Natural killer cell (primary cell): ENCODE measurements around the gene PNLIPRP2. TPM values are rescaled to one million over a fixed set of nuclear protein-coding genes. Genes with fewer than 3 reads are reported as not detected.

Experiments used
- ATAC-seq, 3 donors: fragments of 150-1000 bp in 2 of 3; fragments of 200-7000 bp in 1 of 3; cut with Tn5 transposase; 1 replicate in 1 of 3; 2 replicates in 2 of 3; pipeline ENCODE4 v1.10.0; 2021; ENCODE audit warnings: mild to moderate bottlenecking in 2 of 3, moderate library complexity in 2 of 3
- DNase-seq, 2 donors: peaks; one replicate each; pipeline versions ENCODE4 v3.0.0 to v3.0.0-alpha.2; 2013 to 2021; ENCODE audit warnings: mixed read lengths in 1 of 2
- H3K27ac ChIP-seq: one replicate; pipeline ENCODE4 v1.5.1; 2013; ENCODE audit warnings: mild to moderate bottlenecking, low read length
- H3K27me3 ChIP-seq: one replicate; pipeline ENCODE4 v1.6.1; 2013; ENCODE audit warnings: low read length; ENCODE audit not compliant: control insufficient read depth, insufficient read depth
- H3K36me3 ChIP-seq: one replicate; pipeline ENCODE4 v1.6.1; 2013; ENCODE audit warnings: low read length; ENCODE audit not compliant: control insufficient read depth, insufficient read depth
- H3K4me1 ChIP-seq: one replicate; pipeline ENCODE4 v1.6.1; 2013; ENCODE audit warnings: low read length; ENCODE audit not compliant: control insufficient read depth, insufficient read depth
- H3K4me3 ChIP-seq: one replicate; pipeline ENCODE4 v1.5.1; 2013; ENCODE audit warnings: low read length
- H3K9me3 ChIP-seq: one replicate; pipeline ENCODE4 v1.6.1; 2013; ENCODE audit warnings: low read length; ENCODE audit not compliant: control insufficient read depth, insufficient read depth
- H3K27ac Mint-ChIP-seq, 2 donors: one replicate each; pipeline ENCODE4 v1.8.0; 2022; ENCODE audit warnings: mild to moderate bottlenecking in 2 of 2, mixed read lengths in 2 of 2, moderate library complexity in 1 of 2
- H3K27me3 Mint-ChIP-seq, 2 donors: one replicate each; pipeline ENCODE4 v1.8.0; 2022; ENCODE audit warnings: low read depth in 2 of 2, mixed read lengths in 2 of 2
- H3K36me3 Mint-ChIP-seq: one replicate; pipeline ENCODE4 v1.8.0; 2022; ENCODE audit warnings: mixed read lengths
- H3K4me1 Mint-ChIP-seq, 2 donors: one replicate each; pipeline ENCODE4 v1.8.0; 2022; ENCODE audit warnings: mixed read lengths in 2 of 2
- H3K4me3 Mint-ChIP-seq: one replicate; pipeline ENCODE4 v1.8.0; 2022; ENCODE audit warnings: mild to moderate bottlenecking, moderate library complexity, mixed read lengths
- H3K9me3 Mint-ChIP-seq, 2 donors: one replicate each; pipeline ENCODE4 v1.8.0; 2022; ENCODE audit warnings: mixed read lengths in 2 of 2
- WGBS: methylation state at CpG from one replicate; pipeline ENCODE4 v1.1.7; 2013; ENCODE audit warnings: missing lambda C conversion rate; ENCODE audit not compliant: insufficient coverage; 5-methylcytosine and 5-hydroxymethylcytosine counted together
- intact Hi-C: fragments of 100-400 bp; cut with micrococcal nuclease; formaldehyde crosslinking; loops from one replicate; pipeline ENCODE4 v1.14.2; 2022
- total RNA-seq, 4 donors: library from RNA; stranded (reverse); fragments of 120-200 nt in 1 of 4; gene quantifications; one replicate each; pipeline versions ENCODE4 v1.2.3 to v1.2.4, GENCODE V29; 2013 to 2022
- TF ChIP-seq, protein P1 (sequence below): fragments of 200-600 bp; IDR thresholded peaks from one replicate; pipeline ENCODE4 v1.8.0; 2022; ENCODE audit warnings: antibody characterized with exemption

Gene PNLIPRP2
- total RNA-seq, 3 donors from 2014 or later (not counting 1 experiment from before 2014, with no cell fraction given) = not detected

DNA sequence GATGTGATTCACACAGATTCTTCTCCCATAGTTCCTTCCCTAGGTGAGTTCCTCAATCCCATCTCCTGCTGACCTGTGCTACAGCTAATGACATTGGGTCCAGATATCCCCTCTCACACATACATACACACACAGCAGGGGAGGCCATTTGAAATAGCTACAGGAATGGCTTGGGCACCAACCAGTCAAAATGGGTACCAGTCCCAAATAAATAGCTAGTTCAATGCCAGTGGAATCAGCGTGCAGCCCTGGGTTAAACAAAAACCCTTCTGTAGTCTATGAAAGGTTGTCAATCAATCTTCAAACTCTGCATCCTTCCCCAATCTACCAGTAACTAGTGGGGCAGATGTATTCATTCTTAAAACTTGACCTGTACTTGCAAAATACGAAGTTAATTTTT lies 9.3 kb downstream of the PNLIPRP2 start:
- H3K9me3 Mint-ChIP-seq = no peaks in the 10 kb centered on the region
- H3K4me1 ChIP-seq = no peaks in the 10 kb centered on the region
- intact Hi-C loops = no loop called here
- DNase-seq (no peak), ATAC-seq (no peak)
- H3K27ac Mint-ChIP-seq = no peak overlapping the region
- no peak overlapping the region for H3K4me3 ChIP-seq
- H3K9me3 ChIP-seq = no peaks in the 10 kb centered on the region
- no peaks in the 10 kb centered on the region for H3K27me3 ChIP-seq
- WGBS = 89% methylated on average over 2 of the region's 2 CpGs
- H3K4me3 Mint-ChIP-seq = no peak overlapping the region
- peaks cover 4 to 11% of the 10 kb centered on the region in 2 donors for H3K27me3 Mint-ChIP-seq
- H3K36me3 ChIP-seq = no peaks in the 10 kb centered on the region
- H3K36me3 Mint-ChIP-seq = no peaks in the 10 kb centered on the region
- no peaks in the 10 kb centered on the region for H3K4me1 Mint-ChIP-seq
- no peak overlapping the region for H3K27ac ChIP-seq
- TF ChIP-seq, protein P1, sequence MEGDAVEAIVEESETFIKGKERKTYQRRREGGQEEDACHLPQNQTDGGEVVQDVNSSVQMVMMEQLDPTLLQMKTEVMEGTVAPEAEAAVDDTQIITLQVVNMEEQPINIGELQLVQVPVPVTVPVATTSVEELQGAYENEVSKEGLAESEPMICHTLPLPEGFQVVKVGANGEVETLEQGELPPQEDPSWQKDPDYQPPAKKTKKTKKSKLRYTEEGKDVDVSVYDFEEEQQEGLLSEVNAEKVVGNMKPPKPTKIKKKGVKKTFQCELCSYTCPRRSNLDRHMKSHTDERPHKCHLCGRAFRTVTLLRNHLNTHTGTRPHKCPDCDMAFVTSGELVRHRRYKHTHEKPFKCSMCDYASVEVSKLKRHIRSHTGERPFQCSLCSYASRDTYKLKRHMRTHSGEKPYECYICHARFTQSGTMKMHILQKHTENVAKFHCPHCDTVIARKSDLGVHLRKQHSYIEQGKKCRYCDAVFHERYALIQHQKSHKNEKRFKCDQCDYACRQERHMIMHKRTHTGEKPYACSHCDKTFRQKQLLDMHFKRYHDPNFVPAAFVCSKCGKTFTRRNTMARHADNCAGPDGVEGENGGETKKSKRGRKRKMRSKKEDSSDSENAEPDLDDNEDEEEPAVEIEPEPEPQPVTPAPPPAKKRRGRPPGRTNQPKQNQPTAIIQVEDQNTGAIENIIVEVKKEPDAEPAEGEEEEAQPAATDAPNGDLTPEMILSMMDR = no peak

- Histone ChIP-seq H3K4me3 (no peak overlapping the region), H3K9me3 (no peaks in the 10 kb centered on the region), H3K36me3 (no peaks in the 10 kb centered on the region), H3K27ac (no peak overlapping the region), H3K4me1 (no peaks in the 10 kb centered on the region), H3K27me3 (no peaks in the 10 kb centered on the region)
- intact Hi-C loops = no loop called here
- peaks cover 0 to 3% of the 10 kb centered on the region in 2 donors for H3K9me3 Mint-ChIP-seq
- H3K36me3 Mint-ChIP-seq = no peaks in the 10 kb centered on the region
- H3K27me3 Mint-ChIP-seq = peaks cover 0 to 4% of the 10 kb centered on the region in 2 donors
- 87% methylated on average over 6 of the region's 6 CpGs for WGBS
- no peak overlapping the region for H3K4me3 Mint-ChIP-seq
- ATAC-seq (no peak), DNase-seq (no peak)
- TF ChIP-seq, protein P1 = no peak
- no peak overlapping the region for H3K27ac Mint-ChIP-seq
- no peaks in the 10 kb centered on the region for H3K4me1 Mint-ChIP-seq
Measured at GRCh38 chr10:116631871-116632295, 11.1 kb downstream of the PNLIPRP2 start.

- Mint-ChIP-seq H3K9me3 (peaks cover 0 to 3% of the 10 kb centered on the region in 2 donors), H3K27ac (no peak overlapping the region), H3K4me1 (no peaks in the 10 kb centered on the region), H3K4me3 (no peak overlapping the region), H3K36me3 (no peaks in the 10 kb centered on the region), H3K27me3 (peaks cover 0 to 4% of the 10 kb centered on the region in 2 donors)
- no peak for ATAC-seq
- Histone ChIP-seq H3K4me1 (no peaks in the 10 kb centered on the region), H3K36me3 (no peaks in the 10 kb centered on the region), H3K9me3 (no peaks in the 10 kb centered on the region), H3K27ac (no peak overlapping the region), H3K27me3 (no peaks in the 10 kb centered on the region), H3K4me3 (no peak overlapping the region)
- 90% methylated on average over 17 of the region's 17 CpGs for WGBS
- no peak for DNase-seq
- intact Hi-C loops = no loop called here
- TF ChIP-seq, protein P1 = no peak
Measured at GRCh38 chr10:116632596-116633215, 12.0 kb downstream of the PNLIPRP2 start.

DNA sequence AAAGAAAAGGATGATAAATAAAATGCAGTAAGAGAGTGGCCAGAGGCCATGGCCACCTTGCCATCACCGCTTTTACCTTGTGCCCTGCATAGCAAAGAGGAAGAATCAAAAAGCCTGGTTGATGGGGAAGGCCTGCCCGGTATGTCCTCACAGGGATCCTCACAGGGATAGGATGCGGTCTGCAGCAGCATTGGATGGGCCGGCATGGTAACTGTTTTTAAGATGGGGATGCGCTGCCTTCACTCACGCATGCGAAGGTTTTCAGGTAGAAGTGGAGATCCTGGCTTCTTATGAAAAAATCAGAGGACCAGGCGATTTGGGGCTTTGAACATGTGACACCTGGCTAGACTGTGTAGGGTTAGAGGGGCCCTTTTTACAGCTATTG lies 12.5 kb downstream of the PNLIPRP2 start:
- Mint-ChIP-seq H3K27ac (no peak overlapping the region), H3K36me3 (no peaks in the 10 kb centered on the region), H3K9me3 (peaks cover 0 to 3% of the 10 kb centered on the region in 2 donors), H3K27me3 (peaks cover 0 to 4% of the 10 kb centered on the region in 2 donors), H3K4me1 (no peaks in the 10 kb centered on the region), H3K4me3 (no peak overlapping the region)
- H3K4me3 ChIP-seq = no peak overlapping the region
- TF ChIP-seq, protein P1 = no peak
- H3K27me3 ChIP-seq = no peaks in the 10 kb centered on the region
- DNase-seq = no peak
- H3K9me3 ChIP-seq = no peaks in the 10 kb centered on the region
- no peak overlapping the region for H3K27ac ChIP-seq
- ATAC-seq = no peak
- WGBS = 92% methylated on average over 8 of the region's 8 CpGs
- no peaks in the 10 kb centered on the region for H3K4me1 ChIP-seq
- intact Hi-C loops = no loop called here
- H3K36me3 ChIP-seq = no peaks in the 10 kb centered on the region
